ENCODE measurements around the gene TMPRSS4. TPM values are rescaled to one million over a fixed set of nuclear protein-coding genes. Genes with fewer than 3 reads are reported as not detected.

Gene TMPRSS4
- total RNA-seq, 1 experiment from 2014 or later = not detected

GRCh38 chr11:118144301-118145268 is 67.7 kb downstream of the TMPRSS4 start:
- Histone ChIP-seq H3T11ph (ENCODE audit: low read length) (no peak overlapping the region), H3K4me1 (ENCODE audit: insufficient read depth, low read length) (no peaks in the 10 kb centered on the region), H4K8ac (replicated peaks; ENCODE audit: insufficient read length, low read depth, low read length) (no peak overlapping the region), H3K27ac (ENCODE audit: insufficient read length, low read depth, low read length) (no peak overlapping the region), H3K4ac (ENCODE audit: low read depth, low read length) (no peak overlapping the region), H2BK12ac (ENCODE audit: insufficient read length, low read depth, low read length) (no peak overlapping the region), H3K23ac (ENCODE audit: insufficient read length, low read depth, low read length) (no peak overlapping the region), H3K56ac (ENCODE audit: insufficient read length, low read depth, low read length) (no peak overlapping the region), H2BK15ac (ENCODE audit: low read depth, low read length) (no peak overlapping the region), H3K18ac (ENCODE audit: insufficient read length, low read depth, low read length) (no peak overlapping the region), H4K5ac (ENCODE audit: insufficient read length, low read depth, low read length) (no peak overlapping the region), H2AFZ (ENCODE audit: low read length) (no peak overlapping the region), H4K91ac (ENCODE audit: insufficient read length, low read depth, low read length) (no peak overlapping the region), H2BK120ac (ENCODE audit: low read depth, low read length, poor library complexity, severe bottlenecking) (no peak overlapping the region), H2AK5ac (ENCODE audit: insufficient read length, low read length) (no peak overlapping the region), H3K9ac (ENCODE audit: extremely low read depth, insufficient read length, low read length) (no peak overlapping the region), H3K4me2 (ENCODE audit: insufficient read depth, insufficient read length, low read length) (no peak overlapping the region), H4K20me1 (ENCODE audit: control insufficient read depth, insufficient read depth, insufficient read length) (no peaks in the 10 kb centered on the region), H3K9me3 (ENCODE audit: control insufficient read depth, low read depth, low read length) (no peaks in the 10 kb centered on the region), H2BK20ac (ENCODE audit: low read depth, low read length, poor library complexity, severe bottlenecking) (no peak overlapping the region), H3K27me3 (ENCODE audit: insufficient read depth, low read length) (peaks cover 5% of the 10 kb centered on the region; the same call in 1 of the 2 replicates), H3K23me2 (ENCODE audit: insufficient read length, low read depth, low read length, poor library complexity, severe bottlenecking) (peaks cover 5% of the 10 kb centered on the region), H2BK5ac (ENCODE audit: insufficient read length, low read length) (no peak overlapping the region), H3K79me1 (ENCODE audit: insufficient read depth, low read depth, low read length, poor library complexity, severe bottlenecking) (no peaks in the 10 kb centered on the region), H3K14ac (ENCODE audit: insufficient read depth, low read length) (no peak overlapping the region), H3K79me2 (ENCODE audit: insufficient read depth, low read length) (no peaks in the 10 kb centered on the region)
- Mint-ChIP-seq H3K36me3 (ENCODE audit: insufficient read depth in 1 of 3, low read depth in 3 of 3) (no peaks in the 10 kb centered on the region), H3K27me3 (ENCODE audit: low read depth) (peaks cover 83% of the 10 kb centered on the region), H3K4me3 (peak overlapping the region in 1 of 2 experiments; percentile 39; a peak in 2 of 5 replicates), H3K9me3 (no peaks in the 10 kb centered on the region; a peak in 1 of 5 replicates), H3K4me1 (peaks cover 17 to 32% of the 10 kb centered on the region in 2 experiments), H3K27ac (no peak overlapping the region)
- TF ChIP-seq, protein P1, sequence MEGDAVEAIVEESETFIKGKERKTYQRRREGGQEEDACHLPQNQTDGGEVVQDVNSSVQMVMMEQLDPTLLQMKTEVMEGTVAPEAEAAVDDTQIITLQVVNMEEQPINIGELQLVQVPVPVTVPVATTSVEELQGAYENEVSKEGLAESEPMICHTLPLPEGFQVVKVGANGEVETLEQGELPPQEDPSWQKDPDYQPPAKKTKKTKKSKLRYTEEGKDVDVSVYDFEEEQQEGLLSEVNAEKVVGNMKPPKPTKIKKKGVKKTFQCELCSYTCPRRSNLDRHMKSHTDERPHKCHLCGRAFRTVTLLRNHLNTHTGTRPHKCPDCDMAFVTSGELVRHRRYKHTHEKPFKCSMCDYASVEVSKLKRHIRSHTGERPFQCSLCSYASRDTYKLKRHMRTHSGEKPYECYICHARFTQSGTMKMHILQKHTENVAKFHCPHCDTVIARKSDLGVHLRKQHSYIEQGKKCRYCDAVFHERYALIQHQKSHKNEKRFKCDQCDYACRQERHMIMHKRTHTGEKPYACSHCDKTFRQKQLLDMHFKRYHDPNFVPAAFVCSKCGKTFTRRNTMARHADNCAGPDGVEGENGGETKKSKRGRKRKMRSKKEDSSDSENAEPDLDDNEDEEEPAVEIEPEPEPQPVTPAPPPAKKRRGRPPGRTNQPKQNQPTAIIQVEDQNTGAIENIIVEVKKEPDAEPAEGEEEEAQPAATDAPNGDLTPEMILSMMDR (conservative IDR thresholded peaks at IDR 0.05) = no peak
- DNase-seq = no peak
- no CpG with 5 or more reads among the region's 20 CpGs for WGBS (ENCODE audit: extremely low coverage, insufficient read length, low lambda C conversion rate)
